ENCODE measurements around the gene NRBP1. TPM values are rescaled to one million over a fixed set of nuclear protein-coding genes. Genes with fewer than 3 reads are reported as not detected.
A peak's percentile ranks its signal among the peaks of the same experiment; 100 is the strongest.

The NRBP1 gene
- 10 to 100 TPM; 61.5 to 77.7 TPM for total RNA-seq

- ATAC-seq (ENCODE audit: insufficient number of reproducible peaks, low FRiP score, low read depth) (peak; percentile 88), DNase-seq (ENCODE audit: low spot score) (peak; percentile 66)
- Histone ChIP-seq H3K36me3 (peaks cover 3% of the 10 kb centered on the region), H3K9me3 (no peaks in the 10 kb centered on the region), H3K4me3 (peak within 1 kb of the TSS; percentile 95), H3K4me1 (ENCODE audit: control insufficient read depth in 1 of 2, low read depth in 2 of 2) (peaks cover 22 to 42% of the 10 kb centered on the region in 2 donors), H3K27me3 (replicated peaks; ENCODE audit: insufficient read depth) (no peaks in the 10 kb centered on the region), H3K27ac (peak within 1 kb of the TSS; percentile 96)
- TF ChIP-seq CTCF (IDR thresholded peaks at IDR 0.05), result no peak
Measured at GRCh38 chr2:27428213-27428977, at the start of gene NRBP1. TSS of gene NRBP1 (plus strand) at chr2:27428631. CDS start at chr2:27433274, 4,643 bp downstream.

- Histone ChIP-seq H3K27ac (no peak overlapping the region), H3K36me3 (peaks cover 48% of the 10 kb centered on the region), H3K4me3 (no peak overlapping the region), H3K4me1 (ENCODE audit: control insufficient read depth in 1 of 2, low read depth in 2 of 2) (peaks cover 11 to 15% of the 10 kb centered on the region in 2 donors), H3K9me3 (no peaks in the 10 kb centered on the region), H3K27me3 (replicated peaks; ENCODE audit: insufficient read depth) (no peaks in the 10 kb centered on the region)
- TF ChIP-seq CTCF (IDR thresholded peaks at IDR 0.05), result no peak
- no peak for ATAC-seq (ENCODE audit: insufficient number of reproducible peaks, low FRiP score, low read depth)
- DNase-seq (ENCODE audit: low spot score), result no peak
Measured at GRCh38 chr2:27378809-27379290, 49.6 kb upstream of the NRBP1 start.

- DNase-seq (ENCODE audit: low spot score) (no peak), ATAC-seq (ENCODE audit: insufficient number of reproducible peaks, low FRiP score, low read depth) (no peak)
- peak overlapping the region; percentile 77 to 90 for H3K27ac ChIP-seq
- H3K4me1 ChIP-seq (ENCODE audit: control insufficient read depth in 1 of 2, low read depth in 2 of 2), result peaks cover 11 to 15% of the 10 kb centered on the region in 2 donors
- H3K27me3 ChIP-seq (replicated peaks; ENCODE audit: insufficient read depth), result no peaks in the 10 kb centered on the region
- H3K4me3 ChIP-seq, result peak overlapping the region; percentile 72
- TF ChIP-seq CTCF (IDR thresholded peaks at IDR 0.05), result no peak
- H3K9me3 ChIP-seq, result no peaks in the 10 kb centered on the region
- H3K36me3 ChIP-seq, result peaks cover 48% of the 10 kb centered on the region
Measured at GRCh38 chr2:27379383-27379835, 49.0 kb upstream of the NRBP1 start.

GRCh38 chr2:27379836-27380625 is 48.4 kb upstream of the NRBP1 start:
- Histone ChIP-seq H3K27ac (peak overlapping the region; percentile 77 to 90), H3K9me3 (no peaks in the 10 kb centered on the region), H3K36me3 (peaks cover 48% of the 10 kb centered on the region), H3K4me1 (ENCODE audit: control insufficient read depth in 1 of 2, low read depth in 2 of 2) (peaks cover 11 to 15% of the 10 kb centered on the region in 2 donors), H3K4me3 (peak overlapping the region; percentile 72), H3K27me3 (replicated peaks; ENCODE audit: insufficient read depth) (no peaks in the 10 kb centered on the region)
- TF ChIP-seq CTCF (IDR thresholded peaks at IDR 0.05), result no peak
- ATAC-seq (ENCODE audit: insufficient number of reproducible peaks, low FRiP score, low read depth) (peak; percentile 44), DNase-seq (ENCODE audit: low spot score) (peak; percentile 53)
